Fibroblast of mammary gland (primary cell): Measurements from ENCODE around the gene LPAR6.
"Not testable (repeated sequence)": the region's sequence is repeated elsewhere in the genome, so short reads cannot be mapped to it uniquely, and the experiment has no call there.

Experiments used
- DNase-seq: peaks from one replicate; pipeline ENCODE4 v3.0.0-alpha.2; 2010; ENCODE audit warnings: low read depth
- H3K4me3 ChIP-seq: 2 replicates; pipeline ENCODE4 v1.5.1; 2011; ENCODE audit warnings: low read depth, mild to moderate bottlenecking, low read length, moderate library complexity; ENCODE audit not compliant: control insufficient read depth
- CTCF ChIP-seq: conservative IDR thresholded peaks from 2 replicates; pipeline ENCODE4 v1.5.1; 2011; ENCODE audit warnings: low read depth, low read length, inconsistent platforms; ENCODE audit not compliant: control insufficient read depth, insufficient read depth

Gene LPAR6

GRCh38 chr13:48431987-48432615 lies 19.2 kb upstream of the LPAR6 start:
- peak; percentile 45 for DNase-seq
- no peak for TF ChIP-seq CTCF
- no peak overlapping the region for H3K4me3 ChIP-seq

- TF ChIP-seq CTCF: no peak
- no peak for DNase-seq
Measured at GRCh38 chr13:48431431-48431830, 18.5 kb upstream of the LPAR6 start.

GRCh38 chr13:48429886-48430285 lies 17.0 kb upstream of the LPAR6 start:
- H3K4me3 ChIP-seq: no peak overlapping the region
- no peak for TF ChIP-seq CTCF
- no peak for DNase-seq

More at GRCh38 chr13:48431431-48431830, 18.5 kb upstream of the LPAR6 start:
- no peak overlapping the region for H3K4me3 ChIP-seq

- TF ChIP-seq CTCF: no peak
- no peak overlapping the region for H3K4me3 ChIP-seq
- no peak for DNase-seq
Measured at GRCh38 chr13:48429036-48429435, 16.1 kb upstream of the LPAR6 start.

- H3K4me3 ChIP-seq, DNase-seq: not testable (repeated sequence)
Measured at GRCh38 chr13:48426755-48427298, 13.9 kb upstream of the LPAR6 start.

GRCh38 chr13:48426052-48426451 lies 13.1 kb upstream of the LPAR6 start:
- DNase-seq: no peak
- no peak for TF ChIP-seq CTCF

GRCh38 chr13:48424212-48424611 lies 11.3 kb upstream of the LPAR6 start:
- DNase-seq: no peak
- TF ChIP-seq CTCF: no peak
- no peak overlapping the region for H3K4me3 ChIP-seq

More at GRCh38 chr13:48426052-48426451, 13.1 kb upstream of the LPAR6 start:
- H3K4me3 ChIP-seq: no peak overlapping the region

GRCh38 chr13:48422003-48422402 lies 9.1 kb upstream of the LPAR6 start:
- DNase-seq: not testable (repeated sequence)

More at GRCh38 chr13:48422003-48422402, 9.1 kb upstream of the LPAR6 start:
- H3K4me3 ChIP-seq: not testable (repeated sequence)
